ENCODE measurements around the gene PRC1.

The PRC1 gene

DNA sequence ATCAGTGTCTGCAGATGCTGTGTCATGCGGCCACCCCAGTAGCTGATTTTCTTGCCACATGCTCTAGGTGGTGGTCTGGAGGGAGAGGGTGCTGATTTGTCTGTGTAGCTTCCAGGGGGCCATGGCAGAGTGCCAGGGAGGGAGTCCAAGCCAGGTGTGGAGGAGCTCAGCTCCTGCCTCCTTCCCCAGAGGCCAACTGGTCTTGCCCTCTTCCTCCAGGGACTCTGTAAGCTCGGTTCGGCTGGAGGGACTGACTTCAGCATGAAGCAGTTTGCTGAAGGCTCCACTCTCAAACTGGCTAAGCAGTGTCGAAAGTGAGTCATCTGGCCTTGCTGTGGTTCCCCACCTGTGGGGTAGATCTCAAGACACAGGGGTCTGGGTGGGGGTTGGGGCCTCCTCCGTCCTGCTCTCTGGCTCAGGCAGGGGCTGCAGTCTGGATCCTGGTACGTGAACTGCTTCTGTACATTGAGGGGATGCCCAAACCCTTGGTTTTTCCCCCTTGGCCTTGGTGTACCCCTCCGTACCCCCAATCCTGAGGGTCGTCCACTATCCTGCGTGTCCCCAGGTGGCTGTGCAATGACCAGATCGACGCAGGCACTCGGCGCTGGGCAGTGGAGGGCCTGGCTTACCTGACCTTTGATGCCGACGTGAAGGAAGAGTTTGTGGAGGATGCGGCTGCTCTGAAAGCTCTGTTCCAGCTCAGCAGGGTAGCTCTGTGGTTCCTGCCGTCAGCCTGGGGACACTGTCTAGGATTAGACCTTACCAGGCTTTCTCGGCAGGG is 46.6 kb downstream of the PRC1 start:
- TF ChIP-seq ZFX (IDR thresholded peaks at IDR 0.05), result no peak
- TF ChIP-seq, protein P1, sequence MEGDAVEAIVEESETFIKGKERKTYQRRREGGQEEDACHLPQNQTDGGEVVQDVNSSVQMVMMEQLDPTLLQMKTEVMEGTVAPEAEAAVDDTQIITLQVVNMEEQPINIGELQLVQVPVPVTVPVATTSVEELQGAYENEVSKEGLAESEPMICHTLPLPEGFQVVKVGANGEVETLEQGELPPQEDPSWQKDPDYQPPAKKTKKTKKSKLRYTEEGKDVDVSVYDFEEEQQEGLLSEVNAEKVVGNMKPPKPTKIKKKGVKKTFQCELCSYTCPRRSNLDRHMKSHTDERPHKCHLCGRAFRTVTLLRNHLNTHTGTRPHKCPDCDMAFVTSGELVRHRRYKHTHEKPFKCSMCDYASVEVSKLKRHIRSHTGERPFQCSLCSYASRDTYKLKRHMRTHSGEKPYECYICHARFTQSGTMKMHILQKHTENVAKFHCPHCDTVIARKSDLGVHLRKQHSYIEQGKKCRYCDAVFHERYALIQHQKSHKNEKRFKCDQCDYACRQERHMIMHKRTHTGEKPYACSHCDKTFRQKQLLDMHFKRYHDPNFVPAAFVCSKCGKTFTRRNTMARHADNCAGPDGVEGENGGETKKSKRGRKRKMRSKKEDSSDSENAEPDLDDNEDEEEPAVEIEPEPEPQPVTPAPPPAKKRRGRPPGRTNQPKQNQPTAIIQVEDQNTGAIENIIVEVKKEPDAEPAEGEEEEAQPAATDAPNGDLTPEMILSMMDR (conservative IDR thresholded peaks at IDR 0.05), result no peak
- no peak overlapping the region for H3K27ac ChIP-seq

DNA sequence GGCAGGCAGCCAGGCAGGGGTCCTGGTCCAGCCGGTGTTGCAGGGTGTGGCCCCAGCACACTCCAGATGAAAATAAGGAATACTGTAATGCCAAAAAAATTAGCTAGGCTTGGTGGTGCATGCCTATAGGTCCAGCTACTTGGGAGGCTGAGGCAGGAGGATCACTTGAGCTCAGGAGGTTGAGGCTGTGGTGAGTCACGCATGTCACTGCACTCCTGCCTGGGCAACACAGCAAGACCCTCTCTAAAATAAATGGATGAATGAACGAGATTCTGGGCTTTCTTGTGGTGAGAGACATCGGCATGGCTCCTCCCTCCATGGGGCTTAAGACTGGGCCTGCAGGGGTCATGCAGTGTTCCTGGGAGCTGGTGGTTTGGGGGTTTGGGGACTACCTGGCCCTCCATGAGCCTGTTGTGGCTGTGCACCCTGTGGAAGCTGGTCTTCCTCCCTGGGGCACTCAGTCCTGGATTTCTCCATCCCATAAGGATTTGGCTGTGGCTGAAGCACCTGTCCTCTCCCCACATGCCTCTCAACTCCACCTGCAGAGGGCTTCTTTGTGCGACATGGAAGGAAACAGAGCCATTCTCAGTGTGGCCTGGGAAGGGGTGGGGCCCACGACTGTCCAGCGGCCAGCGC is 47.3 kb downstream of the PRC1 start:
- no peak overlapping the region for H3K27ac ChIP-seq
- TF ChIP-seq, protein P1 (conservative IDR thresholded peaks at IDR 0.05), result no peak
- no peak for TF ChIP-seq ZFX (IDR thresholded peaks at IDR 0.05)

DNA sequence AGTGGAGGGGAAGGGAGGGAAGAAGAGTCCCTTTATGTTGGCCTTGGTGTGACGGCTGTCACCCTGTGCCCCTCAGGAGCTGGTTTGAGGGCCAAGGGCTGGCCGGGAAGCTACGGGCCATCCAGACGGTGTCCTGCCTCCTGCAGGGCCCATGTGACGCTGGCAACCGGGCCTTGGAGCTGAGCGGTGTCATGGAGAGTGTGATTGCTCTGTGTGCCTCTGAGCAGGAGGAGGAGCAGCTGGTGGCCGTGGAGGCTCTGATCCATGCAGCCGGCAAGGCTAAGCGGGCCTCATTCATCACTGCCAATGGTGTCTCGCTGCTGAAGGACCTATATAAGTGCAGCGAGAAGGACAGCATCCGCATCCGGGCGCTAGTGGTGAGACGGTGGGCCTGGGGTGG is 47.8 kb downstream of the PRC1 start:
- TF ChIP-seq ZFX (IDR thresholded peaks at IDR 0.05), result no peak
- TF ChIP-seq, protein P1 (conservative IDR thresholded peaks at IDR 0.05), result no peak
- H3K27ac ChIP-seq, result no peak overlapping the region

DNA sequence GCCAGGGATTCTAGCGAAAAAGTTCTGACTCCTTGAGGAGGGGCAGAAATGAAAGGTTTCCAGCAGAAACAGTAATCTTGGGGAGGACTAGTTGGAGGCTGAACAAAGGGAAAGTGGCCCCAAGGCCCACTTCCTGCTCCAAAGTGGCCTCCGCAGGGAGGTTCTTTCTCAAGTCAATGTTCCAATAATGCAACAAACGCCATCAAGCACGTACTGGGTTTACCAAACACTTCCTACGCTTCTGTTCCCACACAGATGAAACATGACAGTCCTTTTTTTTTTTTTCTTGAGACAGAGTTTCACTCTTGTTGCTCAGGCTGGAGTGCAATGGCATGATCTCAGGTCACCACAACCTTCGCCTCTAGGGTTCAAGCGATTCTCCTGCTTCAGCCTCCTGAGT is 49.2 kb downstream of the PRC1 start:
- no peak overlapping the region for H3K27ac ChIP-seq
- TF ChIP-seq, protein P1 (conservative IDR thresholded peaks at IDR 0.05), result no peak
- no peak for TF ChIP-seq ZFX (IDR thresholded peaks at IDR 0.05)

DNA sequence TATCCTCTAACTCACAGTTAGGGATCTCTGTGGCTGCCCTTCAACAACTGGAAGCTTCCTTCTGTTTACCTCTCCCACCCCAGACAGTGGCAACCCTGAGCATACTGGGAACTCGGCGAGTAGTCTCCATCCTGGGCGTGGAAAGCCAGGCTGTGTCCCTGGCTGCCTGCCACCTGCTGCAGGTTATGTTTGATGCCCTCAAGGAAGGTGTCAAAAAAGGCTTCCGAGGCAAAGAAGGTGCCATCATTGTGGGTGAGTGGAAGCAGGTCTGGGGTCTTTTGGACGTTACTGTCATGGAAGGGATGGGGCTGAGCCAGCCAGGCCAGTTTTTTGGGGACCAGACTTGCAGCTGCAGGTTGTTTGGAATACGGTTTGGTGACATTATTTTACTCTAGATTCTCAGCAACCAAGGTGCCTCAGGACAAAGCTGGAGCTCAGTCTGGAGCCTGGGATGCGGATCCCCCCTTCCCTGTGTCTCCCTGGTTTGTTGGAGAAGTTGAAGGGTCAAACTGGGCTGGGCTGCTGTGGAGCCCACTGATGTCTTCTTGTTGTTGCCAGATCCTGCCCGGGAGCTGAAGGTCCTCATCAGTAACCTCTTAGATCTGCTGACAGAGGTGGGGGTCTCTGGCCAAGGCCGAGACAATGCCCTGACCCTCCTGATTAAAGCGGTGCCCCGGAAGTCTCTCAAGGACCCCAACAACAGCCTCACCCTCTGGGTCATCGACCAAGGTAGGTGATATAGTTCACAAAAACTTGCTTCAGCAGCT is 51.8 kb downstream of the PRC1 start:
- no peak overlapping the region for H3K27ac ChIP-seq
- TF ChIP-seq, protein P1 (conservative IDR thresholded peaks at IDR 0.05), result no peak
- TF ChIP-seq ZFX (IDR thresholded peaks at IDR 0.05), result no peak

DNA sequence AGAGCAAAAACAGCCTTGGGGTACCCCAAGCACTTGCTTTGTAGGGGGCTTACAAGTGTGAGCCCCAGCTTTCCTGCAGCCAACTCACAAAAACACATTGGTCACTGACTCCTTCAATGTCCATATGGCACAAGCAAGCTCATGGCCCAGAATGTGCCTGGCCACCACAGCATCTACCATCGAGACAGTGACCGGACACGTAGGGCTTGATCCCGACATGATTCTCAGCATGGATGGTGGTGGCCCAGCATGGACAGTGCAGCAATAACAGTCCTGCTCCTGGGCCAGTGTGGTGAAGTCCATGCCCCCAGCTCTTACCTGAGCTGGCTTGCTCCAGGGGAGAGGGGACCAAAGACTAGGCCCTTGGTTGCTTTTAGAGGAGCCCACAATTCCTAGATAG is 53.3 kb downstream of the PRC1 start:
- TF ChIP-seq ZFX (IDR thresholded peaks at IDR 0.05), result no peak
- TF ChIP-seq, protein P1 (conservative IDR thresholded peaks at IDR 0.05), result no peak
- H3K27ac ChIP-seq, result no peak overlapping the region

DNA sequence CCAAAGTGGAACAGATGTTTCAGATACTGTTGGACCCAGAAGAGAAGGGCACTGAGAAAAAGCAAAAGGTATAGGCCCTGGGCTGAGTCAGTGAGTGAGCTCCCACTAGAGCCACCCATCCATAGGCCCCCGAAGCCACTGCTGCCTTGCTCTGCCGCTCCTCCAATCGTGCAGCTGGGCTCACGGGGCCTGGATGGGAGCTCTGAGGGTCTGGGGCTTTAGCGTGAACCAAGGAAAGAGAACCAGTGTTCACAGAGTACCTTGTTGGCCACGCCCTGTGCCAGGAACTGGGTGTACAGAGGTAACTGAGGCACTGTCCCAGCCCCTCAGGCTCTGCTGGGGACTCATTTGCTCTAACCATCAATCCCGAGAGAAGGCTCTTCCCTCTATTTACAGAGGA is 54.6 kb downstream of the PRC1 start:
- no peak for TF ChIP-seq ZFX (IDR thresholded peaks at IDR 0.05)
- TF ChIP-seq, protein P1 (conservative IDR thresholded peaks at IDR 0.05), result no peak

More for the DNA sequence above, 54.6 kb downstream of the PRC1 start:
- no peak overlapping the region for H3K27ac ChIP-seq

Measured in C4-2B (cell line).